HepG2 (cell line): ENCODE data around the gene CD300LB.

Source experiments
- CBX1 ChIP-seq: IDR thresholded peaks from one replicate; pipeline ENCODE4 v1.6.1; 2016; ENCODE audit warnings: antibody characterized with exemption, low read depth
- CEBPZ ChIP-seq: IDR thresholded peaks from 2 replicates; pipeline ENCODE4 v1.6.1; 2012; ENCODE audit warnings: low read length, improper control_type of control experiment
- CTCF ChIP-seq: sonication (generic); formaldehyde crosslinking; IDR thresholded peaks from 2 replicates; pipeline ENCODE4 v1.5.0; 2020; ENCODE audit warnings: mild to moderate bottlenecking, missing genetic modification reagents, moderate library complexity
- EZH2 ChIP-seq: conservative IDR thresholded peaks from 2 replicates; pipeline ENCODE4 v1.6.1; 2012; ENCODE audit warnings: mild to moderate bottlenecking, low read depth, low read length, moderate library complexity
- KAT7 ChIP-seq: IDR thresholded peaks from 2 replicates; pipeline ENCODE4 v1.6.1; 2018; ENCODE audit warnings: borderline replicate concordance, missing compliant biosample characterization
- ZNF205 ChIP-seq: IDR thresholded peaks from 2 replicates; pipeline ENCODE4 v1.6.1; 2018; ENCODE audit warnings: missing biosample characterization, missing genetic modification reagents
- ZNF274 ChIP-seq: sonication (generic); formaldehyde crosslinking; IDR thresholded peaks from 2 replicates; pipeline ENCODE4 v1.5.1; 2020; ENCODE audit warnings: mild to moderate bottlenecking, missing genetic modification reagents
- ZNF431 ChIP-seq: sonication (generic); formaldehyde crosslinking; IDR thresholded peaks from 2 replicates; pipeline ENCODE4 v1.9.0; 2022; ENCODE audit warnings: missing genetic modification reagents, low read depth, mild to moderate bottlenecking, borderline replicate concordance
- ZNF564 ChIP-seq: sonication (generic); formaldehyde crosslinking; IDR thresholded peaks from 2 replicates; pipeline ENCODE4 v1.8.1; 2023; ENCODE audit warnings: mild to moderate bottlenecking, missing genetic modification reagents

GRCh38 chr17:74485022-74485743, 46.1 kb downstream of the CD300LB start:
- TF ChIP-seq ZNF205 (CRISPR knock-in tag) (no peak), ZNF274 (CRISPR knock-in tag) (no peak), ZNF564 (CRISPR knock-in tag) (no peak), ZNF431 (CRISPR knock-in tag) (no peak), CTCF (CRISPR knock-in tag) (no peak), EZH2 (no peak), KAT7 (CRISPR knock-in tag) (no peak), CEBPZ (no peak), CBX1 (no peak)
